Hepatic stellate cell (primary cell): Measurements from ENCODE around the gene IGDCC3.

Source experiments
- DNase-seq: peaks from one replicate; pipeline ENCODE4 v3.0.0; 2011; ENCODE audit warnings: low spot score

IGDCC3 gene

GRCh38 chr15:65327651-65328393, 50.0 kb downstream of the IGDCC3 start:
- no peak for DNase-seq

GRCh38 chr15:65326818-65327217, 51.0 kb downstream of the IGDCC3 start:
- no peak for DNase-seq

GRCh38 chr15:65326117-65326526, 51.7 kb downstream of the IGDCC3 start:
- DNase-seq, result no peak

DNA sequence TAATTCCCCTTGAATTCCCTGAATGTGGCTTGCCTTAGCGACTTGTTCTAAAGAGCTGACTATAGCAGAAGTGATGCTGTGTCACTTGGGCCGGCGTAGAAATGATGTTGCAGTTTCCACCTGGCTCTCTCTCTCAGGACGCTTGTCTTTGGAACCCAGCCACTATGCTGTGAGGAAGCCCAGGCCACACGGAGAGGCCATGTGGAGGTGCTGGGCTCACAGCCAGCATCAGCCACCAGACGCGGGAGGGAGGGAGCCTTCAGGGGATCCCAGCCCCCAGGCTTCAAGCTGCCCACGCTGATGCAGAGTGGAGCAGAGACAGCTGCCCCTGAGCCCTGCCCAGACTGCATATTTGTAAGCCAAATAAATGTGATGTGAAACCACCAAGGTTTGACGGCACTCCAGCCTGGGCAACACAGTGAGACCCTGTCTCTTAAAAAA, 54.7 kb downstream of the IGDCC3 start:
- peak; percentile 57 for DNase-seq

- peak; percentile 86 for DNase-seq
These were observed 58.9 kb downstream of the IGDCC3 start for GRCh38 chr15:65318870-65319356.

DNA sequence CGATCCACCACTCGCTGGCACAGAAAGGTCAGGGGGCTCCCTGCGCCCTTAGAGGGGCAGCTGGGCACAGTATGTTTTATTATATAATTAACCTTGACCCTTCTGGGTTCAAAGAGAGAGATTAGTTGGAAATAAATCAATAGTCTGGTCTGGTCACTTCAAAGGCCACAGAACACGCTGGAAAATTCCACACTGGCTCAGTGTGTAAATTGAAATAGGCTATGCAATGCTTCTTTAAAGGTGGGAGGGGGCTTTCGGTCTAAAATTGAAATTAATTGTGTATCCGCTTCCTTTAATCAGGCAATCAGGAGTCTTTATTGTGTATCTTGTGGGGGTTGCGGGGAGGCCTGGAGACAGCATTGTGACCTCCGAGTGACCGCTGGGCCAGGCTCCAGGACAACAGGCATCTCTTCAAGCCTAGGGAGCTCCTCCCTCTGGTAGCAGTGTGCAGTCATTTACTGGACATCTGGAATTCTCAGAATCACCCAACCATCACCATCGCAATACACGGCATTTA, 65.3 kb downstream of the IGDCC3 start:
- DNase-seq, result peak; percentile 9

- no peak for DNase-seq
These were observed 66.0 kb downstream of the IGDCC3 start for GRCh38 chr15:65311760-65312159.

DNA sequence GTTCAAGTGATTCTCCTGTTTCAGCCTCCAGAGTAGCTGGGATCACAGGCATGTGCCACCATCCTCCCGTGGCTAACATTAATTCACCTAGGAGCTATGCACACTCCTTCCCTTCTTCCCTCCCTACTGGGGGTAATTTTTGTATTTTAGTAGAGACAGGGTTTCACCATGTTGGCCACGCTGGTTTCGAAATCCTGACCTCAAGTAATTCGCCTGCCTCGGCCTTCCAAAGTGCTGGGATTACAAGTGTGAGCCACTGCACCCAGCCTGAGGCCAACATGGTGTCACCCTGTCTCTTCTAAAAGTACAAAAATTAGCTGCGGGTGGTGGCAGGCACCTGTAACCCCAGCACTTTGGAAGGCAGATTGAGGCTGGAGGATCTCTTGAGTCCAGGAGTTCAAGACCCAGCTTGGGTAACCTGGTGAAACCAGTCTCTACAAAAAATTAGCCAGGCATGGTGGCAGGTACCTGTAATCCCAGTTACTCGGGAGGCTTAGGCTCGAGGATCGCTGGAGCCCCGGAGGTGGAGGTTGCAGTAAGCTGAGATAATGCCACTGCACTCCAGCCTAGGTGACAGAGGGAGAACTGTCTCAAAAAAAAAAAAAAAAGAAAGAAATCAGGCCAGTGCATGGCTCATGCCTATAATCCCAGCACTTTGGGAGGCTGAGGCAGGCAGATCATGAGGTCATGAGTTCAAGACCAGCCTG, 67.2 kb downstream of the IGDCC3 start:
- no peak for DNase-seq

GRCh38 chr15:65309882-65310418, 67.9 kb downstream of the IGDCC3 start:
- no peak for DNase-seq

DNA sequence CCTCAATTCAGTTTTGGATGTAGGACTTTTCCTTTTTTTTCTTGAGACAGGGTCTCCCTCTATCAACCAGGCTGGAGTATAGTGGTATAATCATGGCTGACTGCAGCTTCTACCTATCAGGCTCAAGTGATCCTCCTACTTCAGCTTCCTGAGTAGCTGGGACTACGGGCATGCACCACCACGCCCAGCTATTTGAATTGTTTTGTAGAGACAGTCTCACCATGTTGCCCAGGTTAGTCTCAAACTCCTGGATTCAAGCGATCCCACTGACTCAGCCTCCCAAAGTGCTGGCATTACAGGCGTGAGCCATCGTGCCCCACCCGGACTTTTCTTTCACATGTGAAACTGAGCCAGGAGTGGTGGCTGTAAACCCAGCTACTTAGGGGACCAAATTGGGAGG, 69.8 kb downstream of the IGDCC3 start:
- DNase-seq, result no peak

GRCh38 chr15:65306551-65306950, 71.3 kb downstream of the IGDCC3 start:
- DNase-seq, result no peak

- no peak for DNase-seq
These were observed 72.0 kb downstream of the IGDCC3 start for GRCh38 chr15:65305776-65306175.

- peak; percentile 55 for DNase-seq
These were observed 72.5 kb downstream of the IGDCC3 start for GRCh38 chr15:65305150-65305758.

- peak; percentile 67 for DNase-seq
These were observed 73.2 kb downstream of the IGDCC3 start, which contains the start of gene RNU5B-1 for GRCh38 chr15:65304381-65305149. TSS of gene RNU5B-1 (plus strand) at chr15:65304677.

GRCh38 chr15:65303687-65304380, 74.0 kb downstream of the IGDCC3 start:
- DNase-seq, result no peak

DNA sequence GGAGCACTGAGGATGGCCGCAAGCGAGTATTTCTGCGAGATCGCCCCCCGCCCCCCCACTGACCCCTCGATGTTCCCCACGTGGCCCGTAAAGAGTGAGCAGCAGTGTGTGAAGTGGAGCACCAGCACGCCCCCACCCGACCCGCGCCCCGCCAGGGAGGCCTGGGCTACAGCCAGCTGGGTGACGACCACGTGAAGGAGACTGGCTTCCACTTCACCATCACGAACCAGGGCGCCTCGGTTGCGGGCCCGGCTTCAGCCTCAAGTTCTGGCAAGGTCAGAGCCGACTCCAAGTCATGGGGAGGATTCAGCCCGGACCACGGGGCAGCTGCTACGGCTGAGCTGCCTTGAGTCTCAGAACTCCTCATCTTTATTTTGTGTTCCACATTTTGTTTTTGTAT, 75.7 kb downstream of the IGDCC3 start:
- DNase-seq, result no peak

DNA sequence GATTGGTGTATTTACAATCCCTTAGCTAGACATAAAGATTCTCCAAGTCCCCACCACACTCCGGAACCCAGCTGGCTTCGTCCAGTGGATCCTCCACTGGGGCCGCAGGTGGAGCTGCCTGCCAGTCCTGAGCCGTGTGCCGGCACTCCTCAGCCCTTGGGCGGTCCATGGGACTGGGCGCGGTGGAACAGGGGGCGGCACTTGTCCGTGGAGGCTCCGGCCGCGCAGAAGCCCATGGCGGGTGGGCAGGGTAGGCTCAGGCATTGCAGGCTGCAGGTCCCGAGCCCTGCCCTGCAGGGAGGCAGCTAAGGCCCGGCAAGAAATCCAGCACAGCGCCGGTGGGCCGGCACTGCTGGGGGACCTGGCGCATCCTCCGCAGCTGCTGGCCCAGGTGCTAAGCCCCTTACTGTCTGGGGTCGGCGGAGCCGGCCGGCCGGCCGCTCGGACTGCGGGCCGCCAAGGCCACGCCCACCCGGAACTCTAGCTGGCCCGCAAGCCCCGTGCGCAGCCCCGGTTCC, 76.8 kb downstream of the IGDCC3 start:
- no peak for DNase-seq

DNA sequence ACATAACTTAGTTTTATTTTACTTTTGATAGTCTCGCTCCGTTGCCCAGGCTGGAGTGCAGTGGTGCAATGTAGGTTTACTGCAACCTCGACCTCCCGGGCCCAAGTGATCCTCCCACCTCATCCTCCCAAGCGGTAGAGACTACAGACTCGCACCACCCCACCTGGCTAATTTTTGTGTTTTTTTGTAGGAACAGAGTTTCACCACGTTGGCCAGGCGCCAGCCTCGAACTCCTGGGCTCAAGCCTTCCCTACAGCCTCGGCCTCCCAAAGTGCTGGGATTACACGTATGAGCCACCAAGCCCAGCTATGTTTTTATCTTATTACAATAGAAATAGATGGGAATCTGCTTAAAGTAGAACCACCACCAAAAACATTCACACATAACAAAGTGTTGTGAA, 79.1 kb downstream of the IGDCC3 start:
- no peak for DNase-seq

GRCh38 chr15:65292938-65293518, 84.8 kb downstream of the IGDCC3 start:
- no peak for DNase-seq

GRCh38 chr15:65290228-65290627, 87.6 kb downstream of the IGDCC3 start:
- DNase-seq, result no peak
